H1 (cell line): Measurements from ENCODE around the gene C19orf67. TPM values are rescaled to one million over a fixed set of nuclear protein-coding genes. Genes with fewer than 3 reads are reported as not detected.

Experiments used
- HDAC2 ChIP-seq, 2 experiments: fragments of 300-600 bp in 1 of 2; sonication (generic) in 1 of 2; IDR thresholded peaks; 2 replicates each; pipeline ENCODE4 v1.6.1; 2011 to 2012; ENCODE audit warnings: low read depth in 2 of 2, low read length in 2 of 2, mild to moderate bottlenecking in 2 of 2, moderate library complexity in 2 of 2, borderline replicate concordance in 1 of 2, inconsistent platforms in 1 of 2
- PHF8 ChIP-seq: fragments of 200-600 bp; sonication (generic); conservative IDR thresholded peaks from 2 replicates; pipeline ENCODE4 v1.7.1; 2012; ENCODE audit warnings: low read depth, mild to moderate bottlenecking, inconsistent platforms, low read length, moderate library complexity
- polyA plus RNA-seq, 7 experiments: library from polyadenylated mRNA; depleted of rRNA in 3 of 7; stranded (reverse) in 5 of 7; unstranded in 2 of 7; fragments of >200 nt in 5 of 7; fragments of 200-250 nt in 2 of 7; gene quantifications; 1 replicate in 5 of 7; 2 replicates in 1 of 7; 4 replicates in 1 of 7; pipeline versions ENCODE4 v1.2.1 to v1.2.3, GENCODE V29; 2011 to 2013; ENCODE audit warnings: missing spikeins in 2 of 7, mixed read lengths in 2 of 7
- total RNA-seq: library from RNA; stranded (reverse); fragmentation: NEBNext Ultra II Directional; extraction: Animal tissue kit (Norgen Biotek cat#: 25700); gene quantifications from 2 replicates; pipeline ENCODE4 v1.2.1, GENCODE V29; 2021
- TF ChIP-seq, protein P1 (sequence below), 3 experiments: IDR thresholded peaks; 1 replicate in 2 of 3; 2 replicates in 1 of 3; pipeline versions ENCODE4 v1.5.1 to v1.6.1; 2011; ENCODE audit warnings: low read length in 3 of 3, mild to moderate bottlenecking in 3 of 3, inconsistent platforms in 2 of 3, low read depth in 1 of 3, moderate library complexity in 1 of 3; ENCODE audit not compliant: insufficient read depth in 1 of 3; ENCODE audit errors: control extremely low read depth in 1 of 3

C19orf67 gene
- total and polyA plus RNA-seq, 2 of the 8 experiments (the other 6 are each of a cell fraction or from before 2014, with no cell fraction given) = 0.12 TPM; not detected in 1

GRCh38 chr19:14127929-14128509, 42.4 kb upstream of the C19orf67 start (continued):
- no peak for TF ChIP-seq HDAC2 (IDR thresholded peaks at IDR 0.05; ENCODE audit: borderline replicate concordance in 1 of 2, low read depth in 2 of 2, low read length in 2 of 2)
- TF ChIP-seq PHF8 = no peak
- TF ChIP-seq, protein P1, sequence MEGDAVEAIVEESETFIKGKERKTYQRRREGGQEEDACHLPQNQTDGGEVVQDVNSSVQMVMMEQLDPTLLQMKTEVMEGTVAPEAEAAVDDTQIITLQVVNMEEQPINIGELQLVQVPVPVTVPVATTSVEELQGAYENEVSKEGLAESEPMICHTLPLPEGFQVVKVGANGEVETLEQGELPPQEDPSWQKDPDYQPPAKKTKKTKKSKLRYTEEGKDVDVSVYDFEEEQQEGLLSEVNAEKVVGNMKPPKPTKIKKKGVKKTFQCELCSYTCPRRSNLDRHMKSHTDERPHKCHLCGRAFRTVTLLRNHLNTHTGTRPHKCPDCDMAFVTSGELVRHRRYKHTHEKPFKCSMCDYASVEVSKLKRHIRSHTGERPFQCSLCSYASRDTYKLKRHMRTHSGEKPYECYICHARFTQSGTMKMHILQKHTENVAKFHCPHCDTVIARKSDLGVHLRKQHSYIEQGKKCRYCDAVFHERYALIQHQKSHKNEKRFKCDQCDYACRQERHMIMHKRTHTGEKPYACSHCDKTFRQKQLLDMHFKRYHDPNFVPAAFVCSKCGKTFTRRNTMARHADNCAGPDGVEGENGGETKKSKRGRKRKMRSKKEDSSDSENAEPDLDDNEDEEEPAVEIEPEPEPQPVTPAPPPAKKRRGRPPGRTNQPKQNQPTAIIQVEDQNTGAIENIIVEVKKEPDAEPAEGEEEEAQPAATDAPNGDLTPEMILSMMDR (IDR thresholded peaks at IDR 0.05; ENCODE audit: control extremely low read depth in 1 of 3, insufficient read depth in 1 of 3, low read depth in 1 of 3, low read length in 3 of 3) = no peak
